GM19324 (cell line): Measurements from ENCODE around the gene MAP3K4.

ENCODE experiments used
- ATAC-seq: cut with Tn5 transposase; IDR thresholded peaks from one replicate; pipeline ENCODE4 v1.9.1; 2021; ENCODE audit warnings: mild to moderate bottlenecking, moderate library complexity; ENCODE audit not compliant: unreplicated experiment, low FRiP score

Gene MAP3K4

DNA sequence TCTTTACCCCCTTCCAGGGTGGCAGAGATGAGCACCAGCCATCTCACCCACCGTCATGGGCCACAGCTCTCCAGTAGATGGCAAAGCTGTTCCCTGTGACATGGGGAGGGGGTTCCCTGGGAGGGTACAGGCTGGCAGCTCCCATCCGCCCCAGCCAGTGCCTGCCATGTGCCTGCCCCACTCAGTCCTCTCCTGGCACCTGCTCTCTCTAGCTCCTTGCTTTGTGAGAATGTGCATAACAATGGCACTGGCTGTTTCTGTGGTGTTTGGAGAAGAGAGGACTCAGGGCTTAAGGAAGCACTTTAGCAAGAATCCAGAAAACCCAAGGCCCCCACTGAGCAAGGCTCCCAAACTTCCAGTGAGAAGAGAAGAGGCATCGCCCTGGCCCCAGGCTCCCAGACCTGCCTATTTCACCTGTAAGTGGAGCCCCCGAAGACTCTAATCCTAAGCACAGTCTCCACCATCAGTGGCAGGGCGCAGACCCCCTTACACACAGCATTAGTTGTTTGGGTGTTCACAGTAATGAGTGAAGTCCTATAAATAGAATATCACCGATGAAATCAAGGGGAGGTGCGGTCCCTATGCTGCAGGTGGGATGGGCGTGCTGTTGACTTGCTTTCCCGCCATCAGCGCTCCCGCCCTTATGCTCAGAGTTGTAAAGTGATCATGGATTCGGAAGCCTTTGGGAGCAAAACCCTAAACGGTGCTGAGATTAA, 172.1 kb downstream of the MAP3K4 start:
- ATAC-seq, result no peak

DNA sequence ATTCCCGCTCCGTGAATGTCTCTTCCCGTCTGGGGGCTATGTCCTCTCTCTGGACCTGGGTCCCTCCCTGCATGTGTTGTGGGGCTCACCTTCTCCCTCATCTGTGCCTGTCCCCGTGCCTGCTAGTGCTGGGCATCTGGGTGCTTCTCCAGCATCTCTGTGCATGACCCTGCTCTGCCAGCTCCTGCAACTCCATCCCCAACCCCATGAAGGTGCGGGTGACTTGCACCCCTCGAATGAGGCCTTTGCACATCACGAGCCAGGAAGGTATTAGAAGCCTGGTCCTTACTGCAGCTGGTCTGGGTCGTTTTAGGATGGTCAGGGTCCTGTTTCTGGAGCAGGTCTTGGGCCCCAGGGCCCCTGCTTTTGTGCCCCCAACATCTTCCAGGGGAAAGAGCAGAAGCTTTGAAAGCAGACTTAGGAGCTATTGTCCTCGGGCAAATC, 172.6 kb downstream of the MAP3K4 start:
- ATAC-seq, result no peak

DNA sequence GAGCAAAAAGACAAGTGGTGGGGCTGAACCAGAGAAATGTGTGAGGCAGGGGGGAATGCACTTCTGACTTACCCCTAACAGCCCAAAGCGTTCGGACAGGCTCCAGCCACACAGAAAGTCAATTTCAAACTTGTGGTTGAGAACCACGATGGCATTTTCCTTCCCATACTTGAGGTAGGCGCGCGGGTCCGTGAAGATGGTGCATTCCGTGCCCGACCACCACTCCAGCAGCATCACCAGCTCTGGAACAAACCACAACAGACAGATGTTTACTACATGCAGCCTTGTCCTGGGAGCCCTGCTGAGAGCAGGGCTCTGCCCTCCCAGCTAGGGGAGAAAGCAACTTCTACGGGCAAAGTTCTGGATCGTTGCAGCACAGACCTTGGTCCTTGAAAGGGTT, 174.6 kb downstream of the MAP3K4 start:
- no peak for ATAC-seq

DNA sequence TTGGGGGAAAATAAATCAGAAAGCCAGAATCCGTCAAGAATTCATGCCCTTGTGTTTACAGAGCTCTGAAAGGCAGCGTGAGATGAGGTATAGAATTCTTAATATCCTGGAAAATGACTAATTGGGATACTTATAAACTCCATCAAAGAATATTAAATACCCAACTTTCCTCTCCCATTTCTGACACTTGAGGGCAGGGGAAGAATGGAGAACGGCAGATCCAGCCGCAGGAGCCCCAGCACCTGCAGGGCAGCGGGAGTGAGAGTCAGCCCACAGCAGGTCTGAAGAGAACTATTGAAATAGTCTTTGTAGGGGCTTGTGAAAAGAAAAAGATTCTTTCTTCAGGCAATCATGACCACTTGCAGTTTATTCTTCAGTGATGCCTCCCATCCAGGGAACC, 175.1 kb downstream of the MAP3K4 start:
- no peak for ATAC-seq
